ENCODE results near the gene EPSTI1. TPM values are rescaled to one million over a fixed set of nuclear protein-coding genes. Genes with fewer than 3 reads are reported as not detected.

Gene EPSTI1
- total RNA-seq, 1 experiment from 2014 or later: 1.9 TPM

GRCh38 chr13:42883771-42884467, 108.1 kb downstream of the EPSTI1 start:
- Histone ChIP-seq H3K9ac (ENCODE audit: low read length) (no peak overlapping the region), H3K9me2 (replicated peaks; ENCODE audit: low read length) (no peaks in the 10 kb centered on the region), H3K4me2 (ENCODE audit: low read length) (no peak overlapping the region), H3K27ac (ENCODE audit: low read length) (no peak overlapping the region), H3K4me1 (ENCODE audit: insufficient read depth, low read length) (no peaks in the 10 kb centered on the region; the same call in 1 of the 2 replicates), H3K36me3 (ENCODE audit: low read depth, low read length) (no peaks in the 10 kb centered on the region), H3K27me3 (ENCODE audit: low read length) (no peaks in the 10 kb centered on the region), H4K20me1 (ENCODE audit: low read length) (no peaks in the 10 kb centered on the region), H3F3A (ENCODE audit: low read length, unreplicated experiment) (no peaks in the 10 kb centered on the region), H3K4me3 (ENCODE audit: low read length) (no peak overlapping the region), H3K79me2 (ENCODE audit: low read length) (no peaks in the 10 kb centered on the region), H3K9me3 (ENCODE audit: low read length) (no peaks in the 10 kb centered on the region), H2AFZ (ENCODE audit: low read length) (peak overlapping the region; percentile 52; the same call in 1 of the 2 replicates)
- POLR2A ChIA-PET (ENCODE audit: unreplicated experiment): no interaction called here
- BruUV-seq (replicated peaks): no TSS peak
- ATAC-seq (peak; percentile 71), DNase-seq (peak; percentile 30)
- TF ChIP-seq EZH2phosphoT487 (IDR thresholded peaks at IDR 0.05; ENCODE audit: borderline replicate concordance, low read length) (no peak), CTCF (conservative IDR thresholded peaks at IDR 0.05; ENCODE audit: low read depth, low read length) (peak; percentile 40)
- intact Hi-C loops (cut with micrococcal nuclease): no loop called here
- CTCF ChIA-PET: interaction anchor here (0.6 kb wide), 1 partner anchor 202 kb away, joined by 3 read pairs; no protein-coding TSS in a partner anchor

- TF ChIP-seq EZH2 (IDR thresholded peaks at IDR 0.05; ENCODE audit: low read length, unreplicated experiment): no peak
- TF ChIP-seq EZH2phosphoT487 (IDR thresholded peaks at IDR 0.05; ENCODE audit: borderline replicate concordance, low read length): no peak
- no peak for TF ChIP-seq CTCF (conservative IDR thresholded peaks at IDR 0.05; ENCODE audit: low read depth, low read length)
- H3K27me3 ChIP-seq (ENCODE audit: low read length): no peaks in the 10 kb centered on the region
- H3F3A ChIP-seq (ENCODE audit: low read length, unreplicated experiment): no peaks in the 10 kb centered on the region
- BruUV-seq (replicated peaks): no TSS peak
- H3K27ac ChIP-seq (ENCODE audit: low read length): no peak overlapping the region
- no peaks in the 10 kb centered on the region for H3K36me3 ChIP-seq (ENCODE audit: low read depth, low read length)
- no peak overlapping the region for H3K4me3 ChIP-seq (ENCODE audit: low read length)
- no peaks in the 10 kb centered on the region for H4K20me1 ChIP-seq (ENCODE audit: low read length)
- H3K4me2 ChIP-seq (ENCODE audit: low read length): no peak overlapping the region
- CTCF ChIA-PET: interaction anchor here (0.5 to 0.6 kb wide), 2 partner anchors 202 to 1046 kb away, joined by 3 to 7 read pairs; no protein-coding TSS in a partner anchor
- H2AFZ ChIP-seq (ENCODE audit: low read length): no peak overlapping the region; the same call in 1 of the 2 replicates
- DNase-seq (no peak), ATAC-seq (peak; percentile 38; the same call in 1 of the 2 replicates)
- no peaks in the 10 kb centered on the region for H3K9me2 ChIP-seq (replicated peaks; ENCODE audit: low read length)
- H3K4me1 ChIP-seq (ENCODE audit: insufficient read depth, low read length): no peaks in the 10 kb centered on the region; the same call in 1 of the 2 replicates
- POLR2A ChIA-PET (ENCODE audit: unreplicated experiment): no interaction called here
- no peaks in the 10 kb centered on the region for H3K79me2 ChIP-seq (ENCODE audit: low read length)
- no peaks in the 10 kb centered on the region for H3K9me3 ChIP-seq (ENCODE audit: low read length)
- H3K9ac ChIP-seq (ENCODE audit: low read length): no peak overlapping the region
- intact Hi-C loops (cut with micrococcal nuclease): no loop called here
Observed at GRCh38 chr13:42883142-42883541, 108.9 kb downstream of the EPSTI1 start.

- ATAC-seq (no peak), DNase-seq (no peak)
- Histone ChIP-seq H3K79me2 (ENCODE audit: low read length) (no peaks in the 10 kb centered on the region), H2AFZ (ENCODE audit: low read length) (no peak overlapping the region), H3K9me3 (ENCODE audit: low read length) (no peaks in the 10 kb centered on the region), H3F3A (ENCODE audit: low read length, unreplicated experiment) (no peaks in the 10 kb centered on the region), H3K4me1 (ENCODE audit: insufficient read depth, low read length) (peaks cover 18% of the 10 kb centered on the region), H3K9ac (ENCODE audit: low read length) (no peak overlapping the region), H3K4me3 (ENCODE audit: low read length) (no peak overlapping the region), H3K4me2 (ENCODE audit: low read length) (no peak overlapping the region), H4K20me1 (ENCODE audit: low read length) (no peaks in the 10 kb centered on the region), H3K9me2 (replicated peaks; ENCODE audit: low read length) (no peaks in the 10 kb centered on the region), H3K27me3 (ENCODE audit: low read length) (no peaks in the 10 kb centered on the region), H3K36me3 (ENCODE audit: low read depth, low read length) (no peaks in the 10 kb centered on the region), H3K27ac (ENCODE audit: low read length) (no peak overlapping the region)
- intact Hi-C loops (cut with micrococcal nuclease): no loop called here
- no TSS peak for BruUV-seq (replicated peaks)
- TF ChIP-seq CTCF (conservative IDR thresholded peaks at IDR 0.05; ENCODE audit: low read depth, low read length): no peak
- no peak for TF ChIP-seq EZH2 (IDR thresholded peaks at IDR 0.05; ENCODE audit: low read length, unreplicated experiment)
- no peak for TF ChIP-seq EZH2phosphoT487 (IDR thresholded peaks at IDR 0.05; ENCODE audit: borderline replicate concordance, low read length)
- ChIA-PET CTCF (no interaction called here), POLR2A (ENCODE audit: unreplicated experiment) (no interaction called here)
Observed at GRCh38 chr13:42880056-42880605, 111.9 kb downstream of the EPSTI1 start.

Data from PC-3 (cell line).